GM19351 (cell line): ENCODE results near the gene FOXP1.
A peak's percentile ranks its signal among the peaks of the same experiment; 100 is the strongest.

Experiments
- ATAC-seq: cut with Tn5 transposase; IDR thresholded peaks from one replicate; pipeline ENCODE4 v1.9.1; 2021; ENCODE audit warnings: mild to moderate bottlenecking, moderate library complexity; ENCODE audit not compliant: unreplicated experiment

Gene FOXP1

GRCh38 chr3:71166339-71167240 is 416.9 kb downstream of the FOXP1 start:
- ATAC-seq, result no peak

- no peak for ATAC-seq
Measured at GRCh38 chr3:71164881-71165280, 418.6 kb downstream of the FOXP1 start.

GRCh38 chr3:71163198-71163918 is 420.2 kb downstream of the FOXP1 start:
- no peak for ATAC-seq

GRCh38 chr3:71162221-71162620 is 421.3 kb downstream of the FOXP1 start:
- no peak for ATAC-seq

- ATAC-seq, result no peak
Measured at GRCh38 chr3:71160785-71161546, 422.6 kb downstream of the FOXP1 start.

GRCh38 chr3:71156062-71156665 is 427.4 kb downstream of the FOXP1 start:
- ATAC-seq, result no peak

- ATAC-seq, result no peak
Measured at GRCh38 chr3:71154846-71155245, 428.7 kb downstream of the FOXP1 start.

GRCh38 chr3:71153713-71154112 is 429.8 kb downstream of the FOXP1 start:
- ATAC-seq, result no peak

GRCh38 chr3:71152892-71153265 is 430.6 kb downstream of the FOXP1 start:
- no peak for ATAC-seq

- no peak for ATAC-seq
Measured at GRCh38 chr3:71152039-71152891, 431.3 kb downstream of the FOXP1 start.

- ATAC-seq, result peak; percentile 82
Measured at GRCh38 chr3:71149959-71150954, 433.3 kb downstream of the FOXP1 start.

- no peak for ATAC-seq
Measured at GRCh38 chr3:71148455-71149060, 435.0 kb downstream of the FOXP1 start.

GRCh38 chr3:71146673-71147072 is 436.9 kb downstream of the FOXP1 start:
- ATAC-seq, result no peak

- no peak for ATAC-seq
Measured at GRCh38 chr3:71145954-71146353, 437.6 kb downstream of the FOXP1 start.

GRCh38 chr3:71144525-71145253 is 438.8 kb downstream of the FOXP1 start:
- no peak for ATAC-seq

GRCh38 chr3:71143493-71143892 is 440.0 kb downstream of the FOXP1 start:
- ATAC-seq, result no peak

GRCh38 chr3:71142441-71143161 is 440.9 kb downstream of the FOXP1 start:
- no peak for ATAC-seq
